Endothelial cell (in vitro differentiated cells): ENCODE measurements around the gene TMOD1. TPM values are rescaled to one million over a fixed set of nuclear protein-coding genes. Genes with fewer than 3 reads are reported as not detected.

Experiments
- DNase-seq: peaks from one replicate; pipeline ENCODE4 v3.0.0; 2021; ENCODE audit warnings: low spot score
- H3K27ac Mint-ChIP-seq: one replicate; pipeline ENCODE4 v1.8.0; 2021; ENCODE audit warnings: mixed read lengths, inconsistent platforms; ENCODE audit not compliant: unreplicated experiment
- H3K27me3 Mint-ChIP-seq: one replicate; pipeline ENCODE4 v1.8.0; 2021; ENCODE audit warnings: mild to moderate bottlenecking, moderate library complexity, mixed read lengths, inconsistent platforms; ENCODE audit not compliant: unreplicated experiment
- H3K36me3 Mint-ChIP-seq: one replicate; pipeline ENCODE4 v1.8.0; 2021; ENCODE audit warnings: mild to moderate bottlenecking, low read depth, mixed read lengths, inconsistent platforms; ENCODE audit not compliant: unreplicated experiment
- H3K4me1 Mint-ChIP-seq: one replicate; pipeline ENCODE4 v1.8.0; 2021; ENCODE audit warnings: mild to moderate bottlenecking, mixed read lengths, inconsistent platforms; ENCODE audit not compliant: unreplicated experiment
- H3K4me3 Mint-ChIP-seq: one replicate; pipeline ENCODE4 v1.8.0; 2021; ENCODE audit warnings: mild to moderate bottlenecking, mixed read lengths, inconsistent platforms; ENCODE audit not compliant: unreplicated experiment
- H3K9me3 Mint-ChIP-seq: one replicate; pipeline ENCODE4 v1.8.0; 2021; ENCODE audit warnings: mixed read lengths, inconsistent platforms; ENCODE audit not compliant: unreplicated experiment
- total RNA-seq: library from RNA; stranded (reverse); fragmentation: NEBNext Ultra II Directional; extraction: Animal tissue kit (Norgen Biotek cat#: 25700); gene quantifications from one replicate; pipeline ENCODE4 v1.2.1, GENCODE V29; 2021; ENCODE audit not compliant: unreplicated experiment
- TF ChIP-seq, protein P1 (sequence below): fragments of 200-600 bp; sonication (generic); IDR thresholded peaks from one replicate; pipeline ENCODE4 v1.5.0; 2021; ENCODE audit warnings: antibody characterized with exemption; ENCODE audit not compliant: unreplicated experiment

Gene TMOD1
- total RNA-seq, 1 donor from 2014 or later: 0.41 TPM

- no peaks in the 10 kb centered on the region for H3K9me3 Mint-ChIP-seq
- H3K36me3 Mint-ChIP-seq: peaks cover 4% of the 10 kb centered on the region
- H3K4me1 Mint-ChIP-seq: peaks cover 14% of the 10 kb centered on the region
- H3K27me3 Mint-ChIP-seq: peaks cover 6% of the 10 kb centered on the region
- H3K4me3 Mint-ChIP-seq: no peak overlapping the region
- TF ChIP-seq, protein P1, sequence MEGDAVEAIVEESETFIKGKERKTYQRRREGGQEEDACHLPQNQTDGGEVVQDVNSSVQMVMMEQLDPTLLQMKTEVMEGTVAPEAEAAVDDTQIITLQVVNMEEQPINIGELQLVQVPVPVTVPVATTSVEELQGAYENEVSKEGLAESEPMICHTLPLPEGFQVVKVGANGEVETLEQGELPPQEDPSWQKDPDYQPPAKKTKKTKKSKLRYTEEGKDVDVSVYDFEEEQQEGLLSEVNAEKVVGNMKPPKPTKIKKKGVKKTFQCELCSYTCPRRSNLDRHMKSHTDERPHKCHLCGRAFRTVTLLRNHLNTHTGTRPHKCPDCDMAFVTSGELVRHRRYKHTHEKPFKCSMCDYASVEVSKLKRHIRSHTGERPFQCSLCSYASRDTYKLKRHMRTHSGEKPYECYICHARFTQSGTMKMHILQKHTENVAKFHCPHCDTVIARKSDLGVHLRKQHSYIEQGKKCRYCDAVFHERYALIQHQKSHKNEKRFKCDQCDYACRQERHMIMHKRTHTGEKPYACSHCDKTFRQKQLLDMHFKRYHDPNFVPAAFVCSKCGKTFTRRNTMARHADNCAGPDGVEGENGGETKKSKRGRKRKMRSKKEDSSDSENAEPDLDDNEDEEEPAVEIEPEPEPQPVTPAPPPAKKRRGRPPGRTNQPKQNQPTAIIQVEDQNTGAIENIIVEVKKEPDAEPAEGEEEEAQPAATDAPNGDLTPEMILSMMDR: no peak
- DNase-seq: no peak
- H3K27ac Mint-ChIP-seq: no peak overlapping the region
These were observed 57.6 kb downstream of the TMOD1 start for GRCh38 chr9:97559111-97559514.

DNA sequence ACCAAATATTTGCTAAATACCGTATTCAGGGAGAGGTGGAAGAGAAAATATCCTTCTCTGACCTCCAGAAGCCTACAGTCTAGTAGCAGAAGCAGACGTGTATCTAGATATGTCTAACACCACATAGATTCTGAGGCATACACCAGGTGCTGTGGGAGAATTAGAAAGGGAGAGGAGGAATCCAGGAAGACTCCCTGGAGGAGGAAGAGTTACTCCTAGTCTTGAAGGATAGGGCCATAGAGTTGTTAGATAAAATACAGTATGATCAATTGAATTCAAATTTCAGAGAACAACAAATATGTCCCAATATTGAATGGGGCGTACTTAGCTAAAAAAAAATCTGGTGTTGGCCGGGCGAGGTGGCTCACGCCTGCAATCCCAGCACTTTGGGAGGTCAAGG lies 58.7 kb downstream of the TMOD1 start:
- peaks cover 14% of the 10 kb centered on the region for H3K4me1 Mint-ChIP-seq
- TF ChIP-seq, protein P1: no peak
- no peak for DNase-seq
- H3K36me3 Mint-ChIP-seq: peaks cover 4% of the 10 kb centered on the region
- H3K27me3 Mint-ChIP-seq: peaks cover 1% of the 10 kb centered on the region
- no peak overlapping the region for H3K4me3 Mint-ChIP-seq
- no peaks in the 10 kb centered on the region for H3K9me3 Mint-ChIP-seq
- no peak overlapping the region for H3K27ac Mint-ChIP-seq

- H3K36me3 Mint-ChIP-seq: peaks cover 4% of the 10 kb centered on the region
- no peak overlapping the region for H3K4me3 Mint-ChIP-seq
- H3K27ac Mint-ChIP-seq: no peak overlapping the region
- TF ChIP-seq, protein P1: no peak
- H3K4me1 Mint-ChIP-seq: peaks cover 14% of the 10 kb centered on the region
- DNase-seq: no peak
- no peaks in the 10 kb centered on the region for H3K9me3 Mint-ChIP-seq
- H3K27me3 Mint-ChIP-seq: peaks cover 1% of the 10 kb centered on the region
These were observed 59.4 kb downstream of the TMOD1 start for GRCh38 chr9:97560851-97561250.

GRCh38 chr9:97561501-97561900 lies 60.0 kb downstream of the TMOD1 start:
- H3K9me3 Mint-ChIP-seq: no peaks in the 10 kb centered on the region

DNA sequence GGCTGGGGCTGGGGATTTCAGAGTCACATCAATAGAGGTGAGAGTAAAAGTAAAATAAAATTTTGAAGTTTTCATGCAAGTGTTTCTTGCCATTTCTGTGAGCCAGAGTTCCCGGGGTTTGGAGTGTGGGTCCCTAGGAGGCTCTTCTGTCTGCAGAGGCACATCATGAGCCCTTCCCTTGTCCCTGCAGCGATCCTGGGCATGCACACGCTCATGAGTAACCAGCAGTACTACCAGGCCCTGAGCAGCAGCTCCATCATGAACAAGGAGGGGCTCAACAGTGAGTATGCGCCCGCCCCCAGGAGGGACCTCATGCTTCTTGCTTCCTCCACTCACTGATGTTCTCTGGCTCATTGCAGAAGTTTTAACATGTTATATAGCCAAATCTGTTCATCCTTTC lies 61.1 kb downstream of the TMOD1 start:
- Mint-ChIP-seq H3K36me3 (peaks cover 4% of the 10 kb centered on the region), H3K27me3 (no peaks in the 10 kb centered on the region), H3K4me1 (peaks cover 14% of the 10 kb centered on the region), H3K4me3 (no peak overlapping the region), H3K9me3 (no peaks in the 10 kb centered on the region), H3K27ac (no peak overlapping the region)
- no peak for DNase-seq
- TF ChIP-seq, protein P1: no peak

More at GRCh38 chr9:97561501-97561900, 60.0 kb downstream of the TMOD1 start:
- Mint-ChIP-seq H3K4me1 (peaks cover 14% of the 10 kb centered on the region), H3K36me3 (peaks cover 4% of the 10 kb centered on the region), H3K4me3 (no peak overlapping the region), H3K27me3 (no peaks in the 10 kb centered on the region), H3K27ac (no peak overlapping the region)
- TF ChIP-seq, protein P1: no peak
- DNase-seq: no peak
